Esophagus squamous epithelium (tissue), 5 donors: ENCODE results near the gene GCSH. TPM values are rescaled to one million over a fixed set of nuclear protein-coding genes. Genes with fewer than 3 reads are reported as not detected.
"Not testable (repeated sequence)": the region's sequence is repeated elsewhere in the genome, so short reads cannot be mapped to it uniquely, and the experiment has no call there.

Experiments used
- DNase-seq: peaks from one replicate; lab custom pipeline; 2025; lab: John Stamatoyannopoulos, UW
- H3K27ac ChIP-seq, 4 donors: fragments of 200-600 bp; sonication (generic); one replicate each; pipeline ENCODE4 v1.5.1; 2016 to 2019; ENCODE audit warnings: mild to moderate bottlenecking in 1 of 4
- H3K27me3 ChIP-seq, 4 donors: fragments of 200-600 bp; sonication (generic); 1 replicate in 3 of 4; 2 replicates in 1 of 4; pipeline versions ENCODE4 v1.5.1 to v1.6.0; 2017 to 2021; ENCODE audit warnings: antibody characterized with exemption in 1 of 4
- H3K36me3 ChIP-seq, 3 donors: fragments of 200-600 bp; sonication (generic); one replicate each; pipeline ENCODE4 v1.5.1; 2016 to 2019
- H3K4me1 ChIP-seq, 3 donors: fragments of 200-600 bp; sonication (generic); one replicate each; pipeline ENCODE4 v1.5.1; 2017 to 2019
- H3K4me3 ChIP-seq, 4 donors: fragments of 200-600 bp; sonication (generic); 1 replicate in 3 of 4; 2 replicates in 1 of 4; pipeline ENCODE4 v1.5.1; 2016 to 2019; ENCODE audit warnings: mild to moderate bottlenecking in 2 of 4, moderate library complexity in 1 of 4
- H3K9me3 ChIP-seq, 3 donors: fragments of 200-600 bp; sonication (generic); one replicate each; pipeline ENCODE4 v1.5.1; 2016 to 2019
- POLR2A ChIP-seq, 4 donors: fragments of 450-650 bp; IDR thresholded peaks; one replicate each; pipeline ENCODE4 v1.6.1; 2017; ENCODE audit warnings: antibody characterized with exemption in 4 of 4, mild to moderate bottlenecking in 4 of 4, moderate library complexity in 3 of 4
- WGBS, 2 donors: methylation state at CpG; one replicate each; pipeline ENCODE4 v1.1.5; 2018; 5-methylcytosine and 5-hydroxymethylcytosine counted together
- intact Hi-C: fragments of 100-400 bp; cut with DNase I; formaldehyde crosslinking; loops from one replicate; pipeline ENCODE4 v1.15.0; 2022
- total RNA-seq, 4 donors: library from RNA; depleted of rRNA; stranded (reverse); fragments of >200 nt; gene quantifications; one replicate each; pipeline ENCODE4 v1.1.0, GENCODE V29; 2016
- TF ChIP-seq, protein P1 (sequence below), 6 experiments: fragments of 450-650 bp in 4 of 6; fragments of 200-600 bp in 2 of 6; sonication (generic) in 2 of 6; IDR thresholded peaks; one replicate each; pipeline ENCODE4 v1.5.1; 2016 to 2019; ENCODE audit warnings: antibody characterized with exemption in 6 of 6, mild to moderate bottlenecking in 4 of 6, moderate library complexity in 4 of 6
- donor health status: DM: yes; HTN: yes; CAD: no.

The GCSH gene
- total RNA-seq, 4 donors from 2014 or later, result 9.7 to 18.3 (median 15.1) TPM

DNA sequence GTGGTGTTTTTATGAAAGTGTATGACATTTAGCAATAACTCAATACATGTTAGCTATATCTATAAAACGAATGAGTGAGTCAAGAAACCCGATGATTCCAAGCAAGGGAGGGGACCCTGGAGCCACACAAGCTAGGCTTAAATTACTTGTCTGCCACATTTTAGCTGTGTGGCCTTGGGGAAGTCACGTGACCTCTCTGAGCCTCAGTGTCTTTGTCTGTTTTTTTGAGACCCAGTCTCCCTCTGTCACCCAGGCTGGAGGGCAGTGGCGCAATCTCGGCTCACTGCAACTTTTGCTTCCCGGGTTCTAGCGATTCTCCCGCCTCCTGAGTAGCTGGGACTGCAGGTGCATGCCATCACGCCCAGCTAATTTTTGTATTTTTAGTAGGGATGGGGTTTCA lies 20.1 kb upstream of the GCSH start:
- TF ChIP-seq, protein P1, sequence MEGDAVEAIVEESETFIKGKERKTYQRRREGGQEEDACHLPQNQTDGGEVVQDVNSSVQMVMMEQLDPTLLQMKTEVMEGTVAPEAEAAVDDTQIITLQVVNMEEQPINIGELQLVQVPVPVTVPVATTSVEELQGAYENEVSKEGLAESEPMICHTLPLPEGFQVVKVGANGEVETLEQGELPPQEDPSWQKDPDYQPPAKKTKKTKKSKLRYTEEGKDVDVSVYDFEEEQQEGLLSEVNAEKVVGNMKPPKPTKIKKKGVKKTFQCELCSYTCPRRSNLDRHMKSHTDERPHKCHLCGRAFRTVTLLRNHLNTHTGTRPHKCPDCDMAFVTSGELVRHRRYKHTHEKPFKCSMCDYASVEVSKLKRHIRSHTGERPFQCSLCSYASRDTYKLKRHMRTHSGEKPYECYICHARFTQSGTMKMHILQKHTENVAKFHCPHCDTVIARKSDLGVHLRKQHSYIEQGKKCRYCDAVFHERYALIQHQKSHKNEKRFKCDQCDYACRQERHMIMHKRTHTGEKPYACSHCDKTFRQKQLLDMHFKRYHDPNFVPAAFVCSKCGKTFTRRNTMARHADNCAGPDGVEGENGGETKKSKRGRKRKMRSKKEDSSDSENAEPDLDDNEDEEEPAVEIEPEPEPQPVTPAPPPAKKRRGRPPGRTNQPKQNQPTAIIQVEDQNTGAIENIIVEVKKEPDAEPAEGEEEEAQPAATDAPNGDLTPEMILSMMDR (IDR thresholded peaks at IDR 0.05), result no peak
- no peak for TF ChIP-seq POLR2A (IDR thresholded peaks at IDR 0.05)
- WGBS, 2 donors, result 83 to 85% methylated on average over 6 of the region's 9 CpGs
- DNase-seq, result no peak
- no peak overlapping the region for H3K4me3 ChIP-seq
- H3K27ac ChIP-seq, result no peak overlapping the region
- H3K4me1 ChIP-seq, result no peaks in the 10 kb centered on the region
- peaks cover 0 to 13% (median 0%) of the 10 kb centered on the region in 4 donors for H3K27me3 ChIP-seq
- no peaks in the 10 kb centered on the region for H3K9me3 ChIP-seq
- no peaks in the 10 kb centered on the region for H3K36me3 ChIP-seq
- intact Hi-C loops, result no loop called here

DNA sequence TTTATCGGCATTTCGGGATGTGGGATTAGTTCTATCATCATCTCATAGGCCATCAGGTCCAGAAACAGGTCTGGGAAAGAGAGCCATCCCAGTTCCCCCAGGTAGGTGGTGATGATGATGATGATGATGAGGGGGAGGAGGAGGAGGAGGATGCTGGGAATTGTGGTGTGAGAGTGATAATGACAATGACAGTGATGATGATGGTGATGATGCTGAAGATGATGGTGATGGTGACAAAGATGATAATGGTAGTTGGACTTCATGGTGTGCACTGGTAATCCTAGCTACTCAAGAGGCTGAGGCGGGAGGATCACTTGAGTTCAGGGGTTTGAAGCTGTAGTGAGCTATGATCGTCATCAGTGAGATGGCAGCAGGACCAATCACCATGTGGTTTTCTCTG lies 16.3 kb upstream of the GCSH start:
- no peak for DNase-seq
- no peak overlapping the region for H3K4me3 ChIP-seq
- WGBS, 2 donors, result 85 to 93% methylated on average over 4 of the region's 4 CpGs

DNA sequence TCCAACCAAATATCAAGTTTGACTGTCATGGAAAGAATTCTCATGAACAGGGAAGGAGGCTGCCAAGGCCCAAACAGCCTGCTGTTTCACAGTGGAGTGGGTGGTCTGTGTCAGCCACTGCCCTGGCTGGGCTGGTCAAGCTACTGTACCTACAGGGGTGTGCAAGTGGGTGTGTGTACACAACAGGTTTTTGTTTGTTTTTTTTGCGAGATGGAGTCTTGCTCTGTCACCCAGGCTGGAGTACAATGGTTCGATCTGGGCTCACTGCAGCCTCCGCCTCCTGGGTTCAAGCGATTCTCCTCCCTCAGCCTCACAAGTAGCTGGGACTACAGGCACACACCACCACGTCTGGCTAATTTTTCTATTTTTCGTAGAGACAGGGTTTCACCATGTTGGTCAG lies 13.1 kb upstream of the GCSH start:
- H3K4me1 ChIP-seq, H3K9me3 ChIP-seq, H3K36me3 ChIP-seq, DNase-seq, H3K27me3 ChIP-seq, H3K4me3 ChIP-seq, H3K27ac ChIP-seq, intact Hi-C loops: not testable (repeated sequence)
- 85 to 90% methylated on average over 5 to 6 of the region's 6 CpGs for WGBS, 2 donors

More for the DNA sequence above, 16.3 kb upstream of the GCSH start:
- TF ChIP-seq POLR2A (IDR thresholded peaks at IDR 0.05), result no peak
- TF ChIP-seq, protein P1 (IDR thresholded peaks at IDR 0.05), result no peak
- no peaks in the 10 kb centered on the region for H3K9me3 ChIP-seq
- intact Hi-C loops, result no loop called here
- no peak overlapping the region for H3K27ac ChIP-seq
- H3K4me1 ChIP-seq, result no peaks in the 10 kb centered on the region
- no peaks in the 10 kb centered on the region for H3K36me3 ChIP-seq
- H3K27me3 ChIP-seq, result peaks cover 0 to 13% (median 0%) of the 10 kb centered on the region in 4 donors

DNA sequence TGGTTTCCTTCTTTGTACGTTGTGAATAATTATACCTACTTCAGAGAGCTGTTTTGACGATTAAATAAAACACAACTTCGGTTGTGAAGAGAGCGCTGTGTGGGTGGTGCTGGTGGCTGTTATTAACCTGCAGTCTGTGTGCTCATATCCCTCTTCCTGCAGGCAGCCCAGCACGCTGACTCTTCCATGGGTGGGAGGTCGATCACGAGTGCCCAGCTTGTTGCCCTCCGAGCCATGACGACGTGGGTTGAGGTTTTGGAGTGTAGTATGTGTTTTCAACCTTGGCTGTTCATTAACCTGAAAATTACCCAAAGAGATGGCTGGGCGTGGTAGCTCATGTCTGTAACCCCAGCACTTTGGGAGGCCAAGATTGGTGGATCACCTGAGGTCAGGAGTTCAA lies 11.3 kb upstream of the GCSH start:
- no peak for DNase-seq
- H3K4me1 ChIP-seq, result no peaks in the 10 kb centered on the region
- no peaks in the 10 kb centered on the region for H3K27me3 ChIP-seq
- H3K9me3 ChIP-seq, result no peaks in the 10 kb centered on the region
- 73 to 85% methylated on average over 6 to 11 of the region's 11 CpGs for WGBS, 2 donors
- no peaks in the 10 kb centered on the region for H3K36me3 ChIP-seq
- no peak overlapping the region for H3K27ac ChIP-seq
- no peak overlapping the region for H3K4me3 ChIP-seq
- intact Hi-C loops, result no loop called here
- TF ChIP-seq POLR2A (IDR thresholded peaks at IDR 0.05), result no peak
- TF ChIP-seq, protein P1 (IDR thresholded peaks at IDR 0.05), result no peak

DNA sequence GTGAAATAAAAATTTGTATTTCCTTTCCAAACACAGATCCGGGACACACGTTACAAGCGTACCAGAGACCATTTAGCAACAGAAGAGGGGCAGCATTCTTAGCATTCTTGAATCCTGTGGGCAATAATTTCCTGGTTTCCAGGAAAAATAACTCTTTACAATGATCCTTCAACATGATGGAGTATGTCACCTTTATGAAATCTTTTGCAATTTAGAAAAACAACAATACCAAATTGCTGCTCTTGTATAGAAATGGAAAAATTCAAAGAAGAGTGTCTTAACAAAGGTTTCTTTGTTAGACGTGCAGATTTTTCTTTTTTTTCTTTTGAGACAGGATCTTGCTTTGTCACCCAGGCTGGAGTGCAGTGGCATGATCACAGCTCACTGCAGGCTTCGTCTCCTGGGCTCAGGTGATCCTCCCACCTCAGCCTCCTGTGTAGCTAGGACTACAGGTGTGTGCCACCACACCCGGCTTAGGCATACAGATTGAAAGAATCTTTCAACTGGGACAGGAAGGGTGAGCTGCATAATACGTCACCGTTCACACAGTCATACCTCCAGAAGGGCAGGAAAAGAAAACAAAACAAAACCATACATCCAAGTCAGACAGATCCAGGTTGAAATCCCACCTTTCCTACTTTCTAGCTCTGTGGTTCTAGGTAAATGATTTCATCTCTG lies 10.8 kb upstream of the GCSH start:
- no peak overlapping the region for H3K4me3 ChIP-seq
- intact Hi-C loops, result no loop called here
- no peaks in the 10 kb centered on the region for H3K27me3 ChIP-seq
- 54 to 60% methylated on average over 8 of the region's 8 CpGs for WGBS, 2 donors
- DNase-seq, result no peak
- no peaks in the 10 kb centered on the region for H3K4me1 ChIP-seq
- H3K9me3 ChIP-seq, result no peaks in the 10 kb centered on the region
- H3K27ac ChIP-seq, result no peak overlapping the region
- TF ChIP-seq, protein P1 (IDR thresholded peaks at IDR 0.05), result no peak
- no peak for TF ChIP-seq POLR2A (IDR thresholded peaks at IDR 0.05)
- H3K36me3 ChIP-seq, result no peaks in the 10 kb centered on the region
